Upper lobe of left lung (tissue), 6 donors: Measurements from ENCODE around the gene WNK1. TPM values are rescaled to one million over a fixed set of nuclear protein-coding genes. Genes with fewer than 3 reads are reported as not detected.

Source experiments
- ATAC-seq, 2 donors: fragments of 200-7000 bp; cut with Tn5 transposase; one replicate each; pipeline ENCODE4 v1.9.1; 2022; ENCODE audit warnings: mild to moderate bottlenecking in 2 of 2, moderate library complexity in 2 of 2; ENCODE audit not compliant: low FRiP score in 2 of 2
- DNase-seq, 2 donors: peaks; one replicate each; pipeline ENCODE4 v3.0.0-alpha.2; 2019 to 2020
- H3K27ac ChIP-seq, 4 donors: fragments of 200-600 bp; sonication (generic); one replicate each; pipeline ENCODE4 v1.5.1; 2016 to 2019
- H3K27me3 ChIP-seq, 4 donors: fragments of 200-600 bp; sonication (generic); one replicate each; pipeline ENCODE4 v1.5.1; 2017 to 2019
- H3K36me3 ChIP-seq, 4 donors: fragments of 200-600 bp; sonication (generic); one replicate each; pipeline ENCODE4 v1.5.1; 2016 to 2019
- H3K4me1 ChIP-seq, 4 donors: fragments of 200-600 bp; sonication (generic); one replicate each; pipeline ENCODE4 v1.5.1; 2018 to 2019
- H3K4me3 ChIP-seq, 4 donors: fragments of 200-600 bp; sonication (generic); one replicate each; pipeline ENCODE4 v1.5.1; 2017 to 2019; ENCODE audit warnings: mild to moderate bottlenecking in 2 of 4, moderate library complexity in 1 of 4
- H3K9me3 ChIP-seq, 4 donors: fragments of 200-600 bp; sonication (generic); one replicate each; pipeline ENCODE4 v1.5.1; 2018 to 2019
- EP300 ChIP-seq, 4 donors: sonication (generic); formaldehyde crosslinking; IDR thresholded peaks; one replicate each; pipeline ENCODE4 v1.5.1; 2017; ENCODE audit warnings: antibody characterized with exemption in 4 of 4, control low read depth in 2 of 4
- POLR2A ChIP-seq, 4 donors: fragments of 450-650 bp; IDR thresholded peaks; one replicate each; pipeline ENCODE4 v1.5.1; 2016 to 2017; ENCODE audit warnings: antibody characterized with exemption in 4 of 4, mild to moderate bottlenecking in 2 of 4
- POLR2AphosphoS5 ChIP-seq, 2 donors: sonication (generic); formaldehyde crosslinking; IDR thresholded peaks; one replicate each; pipeline ENCODE4 v1.5.1; 2017; ENCODE audit warnings: antibody characterized with exemption in 2 of 2
- WGBS, 2 donors: methylation state at CpG; one replicate each; pipeline ENCODE4 v1.1.5; 2017 to 2018; 5-methylcytosine and 5-hydroxymethylcytosine counted together
- total RNA-seq, 6 donors: library from RNA; depleted of rRNA in 4 of 6; stranded (reverse); fragments of >200 nt in 4 of 6; gene quantifications; one replicate each; pipeline versions ENCODE4 v1.1.0 to v1.2.1, GENCODE V29; 2016 to 2021
- TF ChIP-seq, protein P1 (sequence below), 6 experiments: fragments of 450-650 bp in 4 of 6; fragments of 200-600 bp in 2 of 6; sonication (generic) in 2 of 6; IDR thresholded peaks; one replicate each; pipeline ENCODE4 v1.5.1; 2016 to 2019; ENCODE audit warnings: antibody characterized with exemption in 6 of 6
- donor health status: DM: no; HTN: no; CAD: no; lungs with moderate emphysema.
- donor health status: DM: no; HTN: yes; CAD: no; lungs with severe emphysema.

Gene WNK1
- total RNA-seq, 6 donors from 2014 or later: 184 to 288 (median 245) TPM

DNA sequence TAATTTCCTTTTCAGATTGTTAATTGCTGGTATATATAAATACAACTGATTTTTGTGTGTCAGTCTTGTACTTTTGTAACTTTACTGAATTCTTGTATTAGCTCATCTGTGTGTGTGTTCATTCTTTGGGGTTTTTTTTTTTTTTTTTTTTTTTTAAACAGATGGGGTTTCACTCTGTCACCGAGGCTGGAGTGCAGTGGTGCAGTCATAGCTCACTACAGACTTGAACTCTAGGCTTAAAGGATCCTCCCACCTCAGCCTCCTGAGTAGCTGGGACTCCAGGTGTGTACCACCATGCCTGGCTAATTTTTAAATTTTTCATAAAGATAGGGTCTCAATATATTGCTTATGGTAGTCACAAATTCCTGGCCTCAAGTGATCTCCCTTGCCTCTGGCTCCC lies 68.0 kb downstream of the WNK1 start:
- Histone ChIP-seq H3K9me3 (no peaks in the 10 kb centered on the region), H3K4me3 (no peak overlapping the region), H3K27me3 (no peaks in the 10 kb centered on the region), H3K4me1 (peaks cover 8 to 14% (median 10%) of the 10 kb centered on the region in 4 donors), H3K27ac (no peak overlapping the region), H3K36me3 (peaks cover 0 to 1% (median 0%) of the 10 kb centered on the region in 4 donors)
- WGBS, 2 donors: 60 to 87% methylated on average over 1 of the region's 1 CpG
- no peak for ATAC-seq
- no peak for DNase-seq
- TF ChIP-seq POLR2A (IDR thresholded peaks at IDR 0.05) (no peak), POLR2AphosphoS5 (IDR thresholded peaks at IDR 0.05) (no peak), EP300 (IDR thresholded peaks at IDR 0.05) (no peak)
- TF ChIP-seq, protein P1, sequence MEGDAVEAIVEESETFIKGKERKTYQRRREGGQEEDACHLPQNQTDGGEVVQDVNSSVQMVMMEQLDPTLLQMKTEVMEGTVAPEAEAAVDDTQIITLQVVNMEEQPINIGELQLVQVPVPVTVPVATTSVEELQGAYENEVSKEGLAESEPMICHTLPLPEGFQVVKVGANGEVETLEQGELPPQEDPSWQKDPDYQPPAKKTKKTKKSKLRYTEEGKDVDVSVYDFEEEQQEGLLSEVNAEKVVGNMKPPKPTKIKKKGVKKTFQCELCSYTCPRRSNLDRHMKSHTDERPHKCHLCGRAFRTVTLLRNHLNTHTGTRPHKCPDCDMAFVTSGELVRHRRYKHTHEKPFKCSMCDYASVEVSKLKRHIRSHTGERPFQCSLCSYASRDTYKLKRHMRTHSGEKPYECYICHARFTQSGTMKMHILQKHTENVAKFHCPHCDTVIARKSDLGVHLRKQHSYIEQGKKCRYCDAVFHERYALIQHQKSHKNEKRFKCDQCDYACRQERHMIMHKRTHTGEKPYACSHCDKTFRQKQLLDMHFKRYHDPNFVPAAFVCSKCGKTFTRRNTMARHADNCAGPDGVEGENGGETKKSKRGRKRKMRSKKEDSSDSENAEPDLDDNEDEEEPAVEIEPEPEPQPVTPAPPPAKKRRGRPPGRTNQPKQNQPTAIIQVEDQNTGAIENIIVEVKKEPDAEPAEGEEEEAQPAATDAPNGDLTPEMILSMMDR (IDR thresholded peaks at IDR 0.05): no peak

DNA sequence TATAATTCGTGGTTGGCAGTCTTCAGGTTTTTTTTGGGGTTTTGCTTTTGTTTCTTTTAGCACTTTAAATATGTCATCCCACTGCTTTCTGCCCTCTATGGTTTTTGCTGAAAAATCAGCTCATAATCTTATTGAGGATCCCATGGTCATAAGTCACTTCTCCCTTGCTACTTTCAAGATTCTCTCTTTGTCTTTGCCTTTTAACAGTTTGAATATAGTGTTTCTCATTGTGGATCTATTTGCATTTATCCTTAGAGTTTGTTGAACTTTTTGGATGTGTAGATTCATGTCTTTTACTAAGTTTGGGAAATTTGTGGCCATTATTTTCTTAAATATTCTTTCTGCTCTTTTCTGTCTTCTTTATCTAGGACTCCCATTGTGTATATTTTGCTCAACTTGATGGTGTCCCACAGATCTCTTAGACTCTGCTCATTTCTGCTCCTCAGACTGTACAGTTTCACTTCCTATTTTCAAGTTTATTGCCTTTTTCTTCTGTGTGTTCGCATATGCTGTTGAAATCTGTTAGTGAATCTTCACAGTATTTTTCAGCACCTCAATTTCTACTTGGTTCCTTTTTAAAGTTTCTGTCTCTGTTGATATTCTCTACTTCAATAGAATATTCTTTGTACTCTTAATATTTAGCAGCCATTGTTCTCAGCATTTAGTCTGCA lies 70.8 kb downstream of the WNK1 start:
- H3K9me3 ChIP-seq: no peaks in the 10 kb centered on the region
- ATAC-seq (peak in 1 of 2 donors; percentile 60), DNase-seq (no peak)
- peaks cover 7 to 10% (median 9%) of the 10 kb centered on the region in 4 donors for H3K4me1 ChIP-seq
- H3K4me3 ChIP-seq: no peak overlapping the region
- 72 to 76% methylated on average over 2 of the region's 2 CpGs for WGBS, 2 donors
- TF ChIP-seq POLR2A (IDR thresholded peaks at IDR 0.05) (no peak), EP300 (IDR thresholded peaks at IDR 0.05) (no peak), POLR2AphosphoS5 (IDR thresholded peaks at IDR 0.05) (no peak)
- TF ChIP-seq, protein P1 (IDR thresholded peaks at IDR 0.05): no peak
- H3K36me3 ChIP-seq: peaks cover 0 to 11% (median 5%) of the 10 kb centered on the region in 4 donors
- H3K27me3 ChIP-seq: no peaks in the 10 kb centered on the region
- no peak overlapping the region for H3K27ac ChIP-seq

DNA sequence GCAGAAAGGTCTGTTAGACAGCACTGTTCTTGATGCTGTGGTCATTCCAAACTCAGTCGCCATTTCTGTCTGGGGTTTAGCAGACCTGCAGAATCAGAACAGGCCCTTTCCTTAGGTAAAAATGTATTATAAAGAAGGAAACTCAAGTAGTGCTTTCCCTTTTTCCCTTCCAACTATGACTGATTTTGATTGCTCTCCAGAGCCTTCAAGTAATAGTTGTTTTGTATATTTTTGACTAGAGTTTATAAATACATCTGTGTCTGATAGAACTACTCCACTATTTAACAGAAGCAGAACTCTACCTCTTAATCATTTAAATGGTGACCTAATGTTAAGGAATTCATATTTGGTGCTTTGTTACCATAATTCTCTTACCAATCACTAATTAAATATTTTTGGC lies 74.0 kb downstream of the WNK1 start:
- H3K27ac ChIP-seq: no peak overlapping the region
- DNase-seq (no peak), ATAC-seq (no peak)
- H3K27me3 ChIP-seq: no peaks in the 10 kb centered on the region
- H3K36me3 ChIP-seq: peaks cover 6 to 35% (median 20%) of the 10 kb centered on the region in 4 donors
- TF ChIP-seq, protein P1 (IDR thresholded peaks at IDR 0.05): no peak
- TF ChIP-seq POLR2AphosphoS5 (IDR thresholded peaks at IDR 0.05) (no peak), EP300 (IDR thresholded peaks at IDR 0.05) (no peak)
- 90 to 100% methylated on average over 1 of the region's 1 CpG for WGBS, 2 donors
- H3K4me1 ChIP-seq: peaks cover 0 to 3% (median 0%) of the 10 kb centered on the region in 4 donors
- no peak overlapping the region for H3K4me3 ChIP-seq
- H3K9me3 ChIP-seq: no peaks in the 10 kb centered on the region

DNA sequence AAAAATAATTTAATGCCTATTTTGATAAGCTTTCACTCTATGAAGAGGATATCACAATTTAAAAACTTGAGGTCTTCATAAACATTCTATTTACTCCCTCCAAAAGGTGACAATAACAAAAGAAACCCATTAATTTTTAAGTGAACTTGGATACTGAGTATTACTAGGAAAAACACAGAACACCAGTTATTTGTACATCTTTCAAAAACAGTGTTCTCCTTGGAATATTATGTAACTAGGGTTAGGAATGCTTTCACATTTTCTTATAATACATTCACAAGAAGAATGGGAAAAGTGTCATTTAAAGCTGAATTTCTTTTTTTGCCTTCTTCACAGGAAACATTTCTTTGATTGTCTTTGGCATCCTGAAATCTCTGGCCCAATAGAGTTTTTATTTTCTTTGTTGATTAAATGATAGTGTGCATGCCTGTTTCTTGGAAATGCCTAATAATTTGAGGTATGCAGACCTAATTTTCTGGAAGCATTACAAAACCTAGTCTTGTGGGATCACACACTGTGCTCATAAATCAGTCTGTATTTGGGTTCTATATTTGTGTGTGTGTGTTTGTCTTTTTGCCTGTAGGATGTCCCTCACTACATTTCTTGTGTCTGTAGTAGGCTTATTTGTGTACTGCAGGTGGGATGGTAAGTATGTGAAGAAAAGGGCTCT lies 76.5 kb downstream of the WNK1 start:
- DNase-seq: no peak
- TF ChIP-seq, protein P1 (IDR thresholded peaks at IDR 0.05): no peak
- TF ChIP-seq EP300 (IDR thresholded peaks at IDR 0.05) (no peak), POLR2AphosphoS5 (IDR thresholded peaks at IDR 0.05) (no peak), POLR2A (IDR thresholded peaks at IDR 0.05) (no peak)
- Histone ChIP-seq H3K27ac (no peak overlapping the region), H3K36me3 (peaks cover 6 to 45% (median 20%) of the 10 kb centered on the region in 4 donors), H3K9me3 (no peaks in the 10 kb centered on the region), H3K4me1 (no peaks in the 10 kb centered on the region), H3K27me3 (no peaks in the 10 kb centered on the region), H3K4me3 (no peak overlapping the region)
- no peak for ATAC-seq
